HCT116 (cell line): ENCODE data around the gene CLDN14.

Experiments
- CEBPB ChIP-seq: IDR thresholded peaks from 2 replicates; pipeline ENCODE4 v1.6.1; 2012; ENCODE audit warnings: low read depth
- CTCF ChIP-seq, 3 experiments: fragments of 200-600 bp in 1 of 3; sonication (generic) in 1 of 3; IDR thresholded peaks in 2 of 3; conservative IDR thresholded peaks in 1 of 3; 2 replicates each; pipeline ENCODE4 v1.5.1; 2012 to 2017; ENCODE audit warnings: low read depth in 2 of 3, low read length in 2 of 3, antibody characterized with exemption in 1 of 3, borderline replicate concordance in 1 of 3, control low read depth in 1 of 3, mild to moderate bottlenecking in 1 of 3, mixed read lengths in 1 of 3, mixed run types in 1 of 3, moderate library complexity in 1 of 3; ENCODE audit not compliant: insufficient read depth in 1 of 3
- EZH2 ChIP-seq: fragments of 200-600 bp; sonication (generic); IDR thresholded peaks from 2 replicates; pipeline ENCODE4 v1.6.1; 2017; ENCODE audit warnings: antibody characterized with exemption, mixed run types
- EZH2phosphoT487 ChIP-seq: fragments of 200-600 bp; IDR thresholded peaks from 2 replicates; pipeline ENCODE4 v1.6.1; 2018; ENCODE audit warnings: antibody characterized with exemption, borderline replicate concordance
- MAX ChIP-seq: IDR thresholded peaks from 2 replicates; pipeline ENCODE4 v1.6.1; 2012
- POLR2A ChIP-seq: IDR thresholded peaks from 2 replicates; pipeline ENCODE4 v1.7.0; 2011; ENCODE audit warnings: borderline replicate concordance; ENCODE audit not compliant: insufficient read depth, insufficient read length; ENCODE audit errors: extremely low read depth
- POLR2AphosphoS5 ChIP-seq: IDR thresholded peaks from 2 replicates; pipeline ENCODE4 v1.6.1; 2011; ENCODE audit warnings: mild to moderate bottlenecking, low read depth, low read length, moderate library complexity
- RAD21 ChIP-seq: IDR thresholded peaks from 2 replicates; pipeline ENCODE4 v1.6.1; 2012; ENCODE audit warnings: low read depth, mild to moderate bottlenecking
- TCF7L2 ChIP-seq: IDR thresholded peaks from 2 replicates; pipeline ENCODE4 v1.7.0; 2011; ENCODE audit warnings: borderline replicate concordance, inconsistent platforms; ENCODE audit not compliant: insufficient read depth, insufficient read length; ENCODE audit errors: extremely low read depth
- ZNF274 ChIP-seq: fragments of 200-500 bp; sonication (Bioruptor generic); IDR thresholded peaks from 2 replicates; pipeline ENCODE4 v1.6.1; 2014; ENCODE audit warnings: mild to moderate bottlenecking, low read depth, low read length, inconsistent platforms

GRCh38 chr21:36460866-36461265 lies 19.1 kb downstream of the CLDN14 start:
- TF ChIP-seq CTCF (IDR thresholded peaks at IDR 0.05 in 2 of 3, conservative IDR thresholded peaks at IDR 0.05 in 1 of 3; ENCODE audit: borderline replicate concordance in 1 of 3, insufficient read depth in 1 of 3, low read depth in 2 of 3, low read length in 2 of 3): no peak
- TF ChIP-seq POLR2A: no peak
- no peak for TF ChIP-seq ZNF274
- TF ChIP-seq EZH2phosphoT487: no peak
- no peak for TF ChIP-seq EZH2
- no peak for TF ChIP-seq TCF7L2
- TF ChIP-seq POLR2AphosphoS5: no peak
- TF ChIP-seq CEBPB: no peak
- no peak for TF ChIP-seq RAD21
- no peak for TF ChIP-seq MAX
